HG03095 (cell line): Measurements from ENCODE around the gene KBTBD6.
"Not testable (repeated sequence)": the region's sequence is repeated elsewhere in the genome, so short reads cannot be mapped to it uniquely, and the experiment has no call there.

Experiments used
- ATAC-seq: cut with Tn5 transposase; IDR thresholded peaks from one replicate; pipeline ENCODE4 v1.9.1; 2021; ENCODE audit warnings: moderate library complexity; ENCODE audit not compliant: unreplicated experiment

The KBTBD6 gene

GRCh38 chr13:41133951-41134350 is 1.3 kb upstream of the KBTBD6 start:
- no peak for ATAC-seq

GRCh38 chr13:41131660-41132511 is 716 bp downstream of the KBTBD6 start:
- ATAC-seq = peak; percentile 9

GRCh38 chr13:41131189-41131588 is 1.4 kb downstream of the KBTBD6 start:
- ATAC-seq = not testable (repeated sequence)

DNA sequence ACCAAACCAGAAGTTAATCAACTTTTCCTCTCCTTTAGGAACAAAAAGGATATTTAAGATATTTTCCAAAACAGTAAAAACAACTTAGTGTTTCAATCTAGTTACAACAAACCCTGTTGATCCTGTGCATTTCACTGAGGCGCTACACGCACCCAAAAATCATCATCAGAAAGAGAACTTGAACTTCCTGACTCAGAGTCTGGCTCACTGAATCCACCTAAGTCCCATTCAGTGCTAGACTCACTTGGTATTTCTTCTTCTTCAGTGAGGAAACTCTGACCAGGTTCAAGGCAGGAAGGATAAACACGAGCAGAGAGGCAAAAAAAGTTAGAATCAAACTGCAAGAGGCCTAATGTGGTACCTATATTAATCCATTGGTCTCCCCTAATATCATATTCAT is 2.2 kb downstream of the KBTBD6 start:
- no peak for ATAC-seq

DNA sequence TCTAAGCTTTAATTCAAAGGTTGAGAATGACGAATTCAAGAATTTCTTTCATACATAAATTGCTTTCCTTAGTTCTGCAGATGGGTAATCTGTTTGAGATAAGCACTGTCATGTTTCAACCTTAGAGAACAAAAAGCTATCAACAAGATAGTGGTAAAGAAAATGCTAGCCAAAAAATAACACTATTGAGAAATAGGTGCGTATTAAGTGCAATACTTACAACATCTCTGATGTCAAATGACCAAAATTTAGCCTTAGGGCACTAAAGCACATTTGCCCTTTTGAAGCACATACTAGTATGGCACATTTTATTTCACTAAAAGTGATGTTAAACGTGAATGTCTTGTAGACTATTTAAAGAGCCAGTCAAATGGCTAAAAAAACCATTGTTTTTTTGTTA is 4.9 kb downstream of the KBTBD6 start:
- ATAC-seq = no peak

DNA sequence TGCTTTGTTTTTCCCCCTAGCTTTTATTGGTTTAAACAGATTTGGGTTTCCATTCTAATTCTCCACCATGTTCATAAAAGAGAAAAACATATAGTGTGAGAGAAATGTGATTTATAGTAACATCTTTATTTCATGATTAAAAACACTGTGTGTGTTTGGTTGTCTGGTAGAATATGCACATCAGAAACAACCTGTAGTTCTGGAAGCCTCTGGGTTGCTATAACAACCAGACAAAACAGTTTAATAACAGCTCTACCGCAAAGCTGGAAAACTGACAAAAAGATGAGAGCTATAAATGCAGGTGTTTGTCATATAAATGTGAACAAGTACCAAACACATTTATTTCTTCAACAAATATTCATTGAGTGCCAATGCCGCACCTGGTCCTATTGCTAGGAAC is 9.8 kb downstream of the KBTBD6 start:
- ATAC-seq = no peak

GRCh38 chr13:41117869-41118268 is 14.7 kb downstream of the KBTBD6 start:
- no peak for ATAC-seq

DNA sequence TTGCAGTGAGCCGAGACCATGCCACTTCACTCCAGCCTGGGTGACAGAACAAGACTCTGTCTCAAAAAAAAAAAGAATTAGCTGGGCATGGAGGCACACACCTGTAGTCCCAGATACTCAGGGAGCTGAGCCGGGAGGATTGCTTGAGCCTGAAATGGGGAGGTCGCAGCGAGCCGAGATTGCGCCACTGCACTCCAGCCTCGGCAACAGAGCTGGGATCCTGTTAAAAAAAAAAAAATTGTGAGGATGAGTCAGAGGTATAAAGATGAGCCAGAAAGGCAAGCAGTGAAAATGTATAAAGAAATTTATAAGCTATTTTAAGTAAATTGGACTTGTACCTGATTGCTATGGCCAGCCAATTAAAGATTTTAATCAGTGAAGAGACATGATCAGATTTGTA is 21.1 kb downstream of the KBTBD6 start:
- ATAC-seq = no peak

GRCh38 chr13:41107584-41108014 is 25.0 kb downstream of the KBTBD6 start:
- ATAC-seq = no peak

DNA sequence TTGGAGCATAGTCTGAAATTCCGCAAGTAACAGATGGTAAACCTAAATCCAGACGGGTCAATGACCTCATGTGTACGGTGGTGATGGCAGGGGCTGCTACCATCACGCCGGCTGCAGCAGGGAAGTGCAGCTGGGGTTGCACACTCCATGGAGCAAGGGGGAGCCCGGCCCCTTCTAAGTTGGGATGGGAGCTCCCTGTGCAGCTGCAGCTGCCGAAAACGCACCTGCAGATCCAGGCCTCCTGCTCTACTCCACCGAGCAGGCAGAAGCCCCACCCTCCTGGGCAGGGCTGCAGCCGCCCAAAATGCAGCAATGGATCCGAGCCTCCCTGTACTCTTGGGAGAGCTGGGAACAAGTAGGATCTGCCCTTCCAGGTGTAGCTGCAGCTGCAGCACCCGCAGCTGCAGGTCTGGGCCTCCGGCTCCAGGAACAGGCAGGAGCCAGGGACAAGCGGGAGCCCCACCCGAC is 25.5 kb downstream of the KBTBD6 start:
- ATAC-seq = no peak

DNA sequence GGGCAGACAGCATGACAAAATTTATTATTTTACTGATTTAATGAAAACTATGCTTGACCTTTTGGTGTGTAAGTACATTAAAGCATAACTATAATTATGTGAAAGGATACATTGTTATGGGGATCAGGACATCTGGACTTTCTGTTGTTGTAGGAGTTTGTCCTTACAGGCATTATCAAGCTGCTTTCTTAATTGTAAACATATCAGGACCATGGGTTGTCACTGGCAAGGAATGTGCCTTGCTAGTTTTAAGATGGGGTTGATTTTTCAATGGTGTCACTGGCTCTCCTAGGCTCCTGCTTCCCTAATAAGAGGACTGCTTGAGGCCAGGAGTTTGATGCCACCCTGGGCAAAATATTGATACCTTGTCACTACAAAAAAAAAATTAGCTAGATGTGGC is 32.6 kb downstream of the KBTBD6 start:
- ATAC-seq = no peak

DNA sequence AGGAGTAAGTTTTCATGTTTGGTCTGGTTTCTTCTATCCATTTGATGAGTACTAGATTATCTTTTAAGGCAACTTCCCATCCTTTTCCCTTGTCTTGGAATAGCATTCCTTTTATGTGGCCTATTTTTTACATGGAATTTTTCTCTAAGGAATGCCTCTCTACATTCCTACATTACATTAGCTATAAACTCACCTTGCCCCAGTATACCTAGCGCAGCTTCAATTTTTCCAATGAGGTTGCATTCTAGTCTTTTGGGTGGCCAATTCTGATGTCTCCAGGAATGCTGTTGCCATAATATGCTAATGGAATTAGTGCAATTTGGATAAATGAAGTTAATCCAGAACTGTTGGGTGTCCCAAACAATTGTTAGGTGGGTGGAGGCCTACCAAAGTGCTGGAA is 33.8 kb downstream of the KBTBD6 start:
- no peak for ATAC-seq

- not testable (repeated sequence) for ATAC-seq
Measured at GRCh38 chr13:41095681-41096080, 36.9 kb downstream of the KBTBD6 start.

GRCh38 chr13:41085961-41086585 is 46.5 kb downstream of the KBTBD6 start:
- no peak for ATAC-seq

DNA sequence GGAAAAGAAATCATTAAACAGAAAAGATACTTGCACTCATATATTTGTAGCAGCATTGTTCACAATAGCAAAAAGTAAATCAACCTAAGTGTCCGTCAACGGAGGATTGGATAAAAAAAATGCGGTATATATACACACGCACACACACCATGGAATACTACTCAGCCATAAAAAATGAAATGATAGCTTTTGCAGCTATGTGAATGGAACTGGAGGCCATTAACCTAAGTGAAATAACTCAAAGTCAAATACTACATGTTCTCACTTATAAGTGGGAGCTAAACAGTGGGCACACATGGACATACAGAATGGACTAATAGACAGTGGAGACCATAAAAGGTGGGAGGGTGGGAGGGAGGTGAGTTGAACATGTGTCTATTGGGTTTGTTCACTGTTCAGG is 52.9 kb downstream of the KBTBD6 start:
- ATAC-seq = no peak
